HG03066 (cell line): ENCODE measurements around the gene RAD51B.

ENCODE experiments used
- ATAC-seq: cut with Tn5 transposase; IDR thresholded peaks from one replicate; pipeline ENCODE4 v1.9.1; 2021; ENCODE audit warnings: low read depth; ENCODE audit not compliant: unreplicated experiment

Gene RAD51B

DNA sequence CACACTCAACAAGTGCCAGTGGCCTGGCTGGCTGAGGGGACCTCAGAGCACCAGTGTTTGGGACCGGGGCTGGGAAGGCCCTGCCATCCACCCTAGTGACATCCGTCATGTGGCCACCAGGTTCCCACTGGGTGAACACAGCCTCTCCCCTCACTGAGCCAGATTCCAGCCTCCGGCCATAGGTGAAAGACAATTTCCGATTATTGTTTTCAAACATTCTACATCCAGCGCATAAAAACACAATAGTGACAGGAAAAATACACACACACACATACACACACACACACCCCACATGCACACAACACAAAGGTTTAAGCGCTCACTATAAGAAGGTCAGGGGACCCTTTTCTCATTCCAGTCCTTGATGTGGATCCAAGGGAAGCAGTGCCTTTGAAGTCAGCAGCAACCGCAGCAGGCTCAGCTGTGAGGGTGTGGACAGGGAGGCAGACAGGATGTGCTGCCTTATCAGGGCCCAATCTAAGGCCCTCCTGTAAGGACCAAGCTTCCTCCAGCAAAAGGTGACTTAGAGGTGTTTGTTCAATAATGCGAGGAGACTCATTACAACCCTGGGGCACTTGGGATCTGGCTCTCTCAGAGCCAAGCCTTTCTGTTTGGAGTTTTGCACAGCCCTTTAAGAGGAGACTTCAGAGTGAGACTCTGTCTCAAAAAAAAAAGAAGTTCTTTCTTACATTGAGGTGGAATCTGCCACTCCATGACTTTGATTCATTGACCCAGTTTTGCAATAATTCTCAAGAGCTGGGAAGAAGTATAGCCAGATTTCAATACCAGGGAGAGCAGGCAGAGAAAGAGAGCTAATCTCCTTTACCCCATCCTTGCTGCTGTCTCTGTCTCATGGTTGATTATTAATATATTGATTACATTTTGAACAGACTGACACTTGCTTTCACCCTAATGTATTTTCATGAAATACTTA lies 745.5 kb downstream of the RAD51B start:
- no peak for ATAC-seq

DNA sequence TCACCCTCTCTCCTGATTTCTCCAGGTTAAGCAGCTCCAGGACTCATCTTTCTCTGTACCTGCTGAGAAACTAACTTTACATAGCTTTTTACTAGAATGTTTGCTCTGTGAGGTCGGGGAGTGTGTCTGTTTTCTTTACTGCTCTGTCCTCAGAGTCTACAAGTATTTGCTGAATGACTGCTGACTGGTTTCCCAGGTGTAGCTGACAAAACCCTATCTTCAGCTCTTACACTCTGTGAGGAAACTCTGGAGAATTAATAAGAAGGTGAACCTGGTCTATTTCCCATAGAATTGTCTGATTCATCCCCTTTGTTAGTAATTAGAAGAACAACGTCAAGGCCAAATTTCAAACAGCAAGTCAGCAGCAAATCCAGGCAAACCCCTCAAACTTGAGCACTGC lies 746.5 kb downstream of the RAD51B start:
- ATAC-seq, result no peak

DNA sequence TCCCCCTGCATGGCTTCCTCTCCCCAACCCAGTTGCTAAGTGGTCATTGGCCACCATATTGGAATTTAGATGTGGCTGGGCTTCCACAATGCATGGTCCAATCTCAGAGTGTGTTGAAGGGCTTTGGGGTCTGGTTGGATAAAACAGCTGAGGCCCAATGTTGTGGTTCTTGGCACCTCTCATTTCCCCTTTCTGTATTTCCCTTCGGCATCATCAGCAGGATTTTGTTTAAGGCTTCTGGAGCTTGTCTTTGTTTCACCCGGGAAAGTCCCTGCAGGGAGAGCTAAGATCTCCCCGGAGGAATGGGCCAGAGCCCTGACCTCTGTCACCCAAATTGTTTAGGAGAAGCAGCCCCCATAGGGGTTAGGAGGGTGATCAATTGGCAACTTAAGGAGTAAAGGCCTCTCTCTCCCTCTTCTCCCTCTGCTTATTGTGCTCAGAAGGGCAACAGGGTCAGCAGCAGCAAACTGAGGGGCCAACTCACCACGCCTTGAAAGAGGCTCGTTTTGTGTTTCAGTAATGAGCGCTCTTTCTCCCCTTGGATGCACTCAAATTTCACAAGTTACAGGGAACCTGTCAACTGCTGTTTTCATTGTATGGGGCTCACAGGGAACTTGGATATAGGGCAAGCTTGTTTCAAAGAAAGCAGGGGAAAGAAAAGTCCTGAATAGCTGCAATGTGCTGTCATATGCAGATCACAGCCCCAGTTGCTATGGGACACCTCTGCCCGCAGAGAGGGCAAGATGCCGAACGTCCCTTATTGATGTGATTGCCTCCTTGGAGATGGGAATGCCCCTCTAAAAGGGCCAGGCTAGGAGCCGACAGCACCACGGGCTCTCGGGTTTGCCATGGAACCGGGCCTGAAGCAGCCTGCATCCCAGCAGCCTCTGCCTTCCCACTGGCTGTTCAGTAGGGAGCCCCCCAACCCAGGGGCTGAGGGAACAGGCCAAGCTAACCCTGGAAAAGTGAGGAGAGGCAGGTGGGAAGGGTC lies 749.6 kb downstream of the RAD51B start:
- no peak for ATAC-seq

DNA sequence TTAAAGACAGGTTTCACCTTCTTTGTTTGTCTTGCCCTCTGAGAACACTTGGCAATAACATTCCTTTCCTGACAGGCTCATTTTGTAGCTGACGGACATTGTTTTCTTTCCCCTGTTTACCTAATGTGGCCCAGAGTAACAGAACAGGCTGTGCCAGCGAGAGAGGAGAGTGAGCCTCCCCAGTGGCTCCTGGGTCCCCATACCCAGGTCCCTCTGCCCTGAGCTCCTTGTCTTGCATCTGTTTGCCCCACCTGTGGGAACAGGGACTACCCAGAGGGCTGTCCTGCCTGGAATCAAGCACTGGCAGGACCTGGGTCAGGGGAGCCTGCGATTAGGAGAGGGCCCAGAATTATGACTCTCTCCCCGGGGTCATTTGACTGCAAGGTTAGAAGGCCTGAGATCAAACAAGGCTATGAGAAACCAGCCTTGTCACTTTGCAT lies 750.4 kb downstream of the RAD51B start:
- no peak for ATAC-seq

DNA sequence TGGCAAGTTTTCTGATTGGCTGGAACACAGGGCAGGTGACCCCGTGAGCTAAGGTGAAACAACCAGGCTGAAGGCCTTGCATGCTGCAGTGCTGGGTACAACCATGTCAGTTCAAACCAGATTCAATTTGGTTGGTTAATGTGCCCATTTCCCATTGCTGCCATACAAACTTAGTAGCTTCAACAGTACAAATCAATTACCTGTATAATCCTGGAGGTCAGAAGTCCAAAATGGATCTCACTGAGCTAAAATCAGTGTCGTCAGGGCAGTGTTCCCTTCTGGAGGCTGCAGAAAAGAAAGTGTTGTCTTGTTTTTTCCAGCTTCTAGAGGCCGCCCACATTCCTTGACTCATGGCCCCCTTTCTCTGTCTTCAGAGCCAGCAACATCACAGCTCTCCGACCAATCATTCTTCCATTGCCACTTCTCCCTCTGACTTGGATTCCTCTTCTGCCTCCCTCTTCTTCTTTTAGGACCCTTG lies 751.6 kb downstream of the RAD51B start:
- ATAC-seq, result no peak

DNA sequence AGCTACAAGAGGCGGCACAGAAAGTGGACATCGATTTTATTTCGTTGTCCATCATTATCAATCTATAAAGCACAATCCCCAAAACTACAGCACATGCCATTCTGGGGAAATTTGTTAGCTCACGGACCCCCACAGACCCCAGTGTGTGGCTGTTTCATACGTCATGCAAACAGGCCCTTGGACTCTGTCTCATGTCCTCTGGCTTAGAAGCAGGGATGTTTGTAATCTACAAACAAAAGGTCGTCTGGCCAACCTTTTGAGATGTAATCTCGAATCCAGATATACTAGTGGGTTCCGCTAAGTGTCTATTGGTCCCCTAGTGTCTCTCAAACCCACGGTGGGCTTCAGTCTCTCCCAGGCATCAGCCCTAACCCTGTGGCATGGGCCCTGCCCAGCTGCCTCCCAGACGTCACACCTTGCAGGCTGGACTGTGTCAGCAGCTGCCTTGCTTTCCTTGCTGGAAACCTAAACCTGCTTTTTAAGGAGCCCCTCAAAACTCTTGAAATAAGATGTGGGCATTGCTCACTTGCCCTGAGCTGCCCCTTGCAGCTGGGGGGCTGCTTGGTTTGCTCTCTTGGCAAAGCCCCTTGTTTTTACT lies 752.4 kb downstream of the RAD51B start:
- no peak for ATAC-seq

DNA sequence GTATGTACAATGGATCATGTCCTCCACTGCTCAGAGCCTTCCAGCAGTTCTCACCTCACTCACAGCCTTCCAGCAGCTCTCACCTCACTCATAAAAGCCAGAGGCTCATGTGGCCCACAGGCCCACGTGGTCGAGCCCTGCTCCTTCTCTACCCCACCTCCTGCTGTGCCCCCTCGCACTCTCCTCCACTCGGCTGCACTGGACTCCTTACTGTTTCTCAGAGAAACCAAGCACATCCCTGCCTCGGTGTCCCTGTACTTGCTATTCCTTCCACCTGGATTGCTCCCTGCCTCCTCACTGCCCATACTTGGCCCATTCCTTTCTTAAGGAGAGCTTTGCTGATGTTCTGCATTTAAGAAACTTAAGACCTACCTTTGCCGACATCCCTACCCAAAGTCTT lies 753.5 kb downstream of the RAD51B start:
- ATAC-seq, result no peak

DNA sequence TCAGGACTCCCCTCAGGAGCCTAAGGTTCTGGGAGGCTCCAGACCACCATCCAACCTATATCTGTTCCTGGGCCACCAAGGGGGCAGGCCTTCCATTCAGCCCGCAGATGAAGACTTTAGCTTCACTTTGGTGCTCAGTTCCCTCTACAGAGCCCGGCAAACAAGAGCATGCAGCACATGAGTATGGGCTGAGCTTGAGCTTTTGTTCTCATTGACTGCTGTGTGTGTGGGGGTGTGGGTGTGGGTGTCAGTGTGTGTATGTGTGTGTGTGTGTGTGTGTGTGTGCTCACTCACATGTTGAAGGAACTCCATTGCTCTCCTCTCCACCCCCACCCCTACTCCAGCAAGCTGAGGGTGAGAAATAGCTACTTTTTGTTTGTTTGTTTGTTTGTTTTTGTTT lies 754.1 kb downstream of the RAD51B start:
- ATAC-seq, result no peak

DNA sequence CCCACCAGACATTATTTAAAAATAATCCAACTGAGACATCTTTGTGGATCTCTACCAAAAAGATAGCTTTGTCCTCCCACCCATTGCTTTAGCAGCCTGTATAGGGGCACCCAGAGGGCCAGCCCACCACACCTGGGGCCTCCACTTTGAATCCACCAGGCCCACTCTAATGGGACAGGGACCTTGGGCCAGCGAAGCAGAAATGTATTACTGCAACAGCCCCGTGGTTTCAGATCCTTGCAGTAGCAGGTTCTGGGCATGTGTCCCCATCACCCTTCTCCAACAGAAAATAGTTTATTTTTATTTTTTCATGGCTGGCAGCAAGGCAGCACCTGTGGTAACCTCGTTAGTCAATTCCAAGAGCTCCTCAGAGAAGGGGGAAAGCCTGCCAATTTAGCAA lies 754.9 kb downstream of the RAD51B start:
- no peak for ATAC-seq

DNA sequence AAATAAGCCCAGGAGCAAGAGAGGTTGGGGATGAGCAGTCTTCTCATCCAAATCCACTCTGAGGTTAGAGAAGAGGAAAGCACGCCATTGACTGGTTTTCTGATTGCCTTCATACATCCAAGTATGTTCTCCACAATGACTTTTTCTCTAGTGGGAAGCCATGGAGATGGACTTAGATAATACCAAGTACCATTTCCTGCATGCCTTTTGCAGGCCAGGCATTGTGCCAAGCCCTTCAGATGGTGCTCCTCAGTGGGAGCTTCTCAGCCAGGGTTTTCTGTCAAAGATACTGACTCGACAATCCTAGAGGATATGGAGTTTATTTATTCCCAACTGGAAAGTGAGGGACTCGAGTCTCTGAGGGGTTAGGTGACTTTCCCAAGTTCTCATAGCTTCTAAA lies 755.3 kb downstream of the RAD51B start:
- ATAC-seq, result no peak

DNA sequence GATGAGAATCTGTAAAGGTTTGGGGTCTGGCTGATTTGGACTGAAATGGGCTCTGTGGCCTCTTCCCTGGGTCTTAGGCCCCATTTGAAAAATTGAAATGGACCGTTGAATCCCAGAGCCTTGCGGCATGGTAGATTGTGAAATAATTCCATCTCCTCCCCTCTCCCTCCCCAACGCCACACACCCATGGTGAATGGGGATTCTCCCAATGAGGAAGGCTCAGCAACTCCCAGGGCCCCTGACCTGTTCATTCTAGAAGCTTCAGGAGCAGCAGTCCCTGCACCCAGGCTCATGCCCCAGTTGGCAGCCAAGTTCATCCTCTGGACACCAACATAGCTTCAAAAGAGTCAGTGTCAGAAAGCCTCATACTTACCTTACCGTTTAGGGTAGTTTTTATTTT lies 755.8 kb downstream of the RAD51B start:
- no peak for ATAC-seq

DNA sequence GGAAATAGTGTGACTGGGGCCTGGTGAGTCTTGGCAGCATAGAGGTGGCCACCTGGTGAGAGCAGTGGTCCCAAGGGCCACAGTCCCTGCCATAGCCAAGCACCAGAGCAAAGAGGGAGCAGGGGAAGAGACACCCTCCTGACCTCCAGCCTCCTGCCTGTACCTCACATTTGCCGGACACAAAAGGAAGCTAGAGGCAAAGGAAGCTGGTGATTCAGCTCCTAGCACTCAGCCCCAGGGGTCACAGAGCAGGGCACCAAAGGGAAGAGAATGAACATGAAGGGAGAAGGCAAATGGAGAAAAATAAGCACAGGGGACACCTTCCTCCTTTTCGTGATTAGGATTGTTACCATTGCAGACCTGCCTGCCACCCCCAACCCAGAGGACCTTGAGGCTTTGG lies 756.5 kb downstream of the RAD51B start:
- no peak for ATAC-seq

DNA sequence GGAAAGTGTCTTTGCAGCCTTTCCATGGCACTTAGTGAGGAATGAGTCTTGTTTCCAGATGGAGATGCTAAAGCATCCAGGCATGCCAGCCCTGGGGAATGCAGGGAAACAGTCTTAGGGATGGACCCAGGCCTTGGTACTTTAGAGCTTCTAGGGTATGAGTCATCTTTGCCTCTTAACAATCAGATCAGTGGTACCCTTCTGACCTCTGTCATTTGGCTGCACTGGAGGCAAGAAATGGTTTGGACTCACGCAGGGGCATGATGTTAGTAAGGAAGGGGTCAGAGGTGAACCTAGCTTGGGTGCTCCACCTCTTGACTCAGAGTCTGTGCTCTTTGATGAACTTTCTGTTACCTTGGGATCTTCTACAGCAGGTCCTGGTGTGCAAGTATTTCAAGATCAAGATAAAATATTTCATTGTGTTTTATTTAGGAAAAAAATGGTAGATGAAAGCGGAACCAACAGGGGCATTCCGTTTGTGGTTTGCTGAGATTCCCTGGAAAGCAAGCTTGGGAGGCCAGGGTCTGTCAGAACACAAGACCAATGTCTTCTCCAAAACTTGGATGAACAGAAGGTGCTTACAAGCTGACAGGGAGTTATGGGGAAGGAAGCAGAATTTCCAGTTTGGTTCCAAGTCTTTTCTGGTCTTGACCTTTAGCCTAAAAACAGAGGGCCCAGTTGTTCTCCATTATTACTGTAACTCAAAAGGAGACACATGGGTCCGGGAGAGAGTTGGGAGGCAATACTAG lies 757.1 kb downstream of the RAD51B start:
- ATAC-seq, result no peak

DNA sequence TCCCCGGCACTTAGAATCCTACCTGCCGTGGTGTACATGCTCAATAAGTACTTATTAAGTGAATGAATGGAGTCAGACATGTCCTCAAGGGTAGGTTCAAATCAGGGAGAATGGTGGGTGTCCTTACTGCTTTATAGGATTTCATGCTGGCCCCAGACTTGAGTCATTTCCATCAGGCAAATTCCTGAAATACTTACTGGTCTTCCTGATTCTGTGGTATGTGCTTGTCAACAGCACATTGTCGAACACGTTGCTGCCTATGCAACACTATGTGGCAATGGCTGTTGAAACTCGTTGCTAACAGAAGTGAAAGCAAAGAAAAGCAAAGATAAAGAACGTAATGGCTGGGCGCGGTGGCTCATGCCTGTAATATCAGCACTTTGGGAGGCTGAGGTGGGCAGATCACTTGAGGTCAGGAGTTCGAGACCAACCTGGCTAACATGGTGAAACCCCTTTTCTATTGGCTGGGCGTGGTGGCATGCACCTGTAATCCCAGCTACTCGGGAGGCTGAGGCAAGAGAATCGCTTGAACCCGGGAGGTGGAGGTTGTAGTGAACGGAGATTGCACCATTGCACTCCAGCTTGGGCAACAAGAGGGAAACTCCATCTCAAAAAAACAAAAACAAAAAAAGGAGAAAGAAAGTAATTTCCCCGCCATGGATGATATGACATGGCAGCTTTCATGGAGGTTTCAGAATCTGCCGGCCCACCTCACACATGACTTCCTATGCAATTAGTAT lies 758.4 kb downstream of the RAD51B start:
- ATAC-seq, result no peak

DNA sequence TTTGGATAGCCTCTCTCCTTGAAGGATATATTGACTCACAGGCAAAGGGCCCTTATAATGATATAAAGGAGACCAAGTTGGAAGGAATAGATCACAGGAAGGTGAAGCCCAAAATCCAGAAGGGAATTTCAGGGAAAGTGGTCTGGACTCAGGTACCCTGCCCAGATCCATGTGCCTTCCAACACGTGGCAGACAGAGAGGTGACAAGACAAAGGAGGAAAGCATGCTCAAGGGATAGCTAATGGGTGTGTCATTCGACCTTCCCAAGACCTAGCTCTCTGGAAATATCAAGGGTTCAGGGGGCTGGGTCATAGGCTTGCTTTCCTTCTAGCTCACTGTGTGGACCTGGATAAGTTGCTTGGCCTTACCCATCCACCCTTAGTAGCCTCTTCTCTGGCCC lies 759.0 kb downstream of the RAD51B start:
- no peak for ATAC-seq

DNA sequence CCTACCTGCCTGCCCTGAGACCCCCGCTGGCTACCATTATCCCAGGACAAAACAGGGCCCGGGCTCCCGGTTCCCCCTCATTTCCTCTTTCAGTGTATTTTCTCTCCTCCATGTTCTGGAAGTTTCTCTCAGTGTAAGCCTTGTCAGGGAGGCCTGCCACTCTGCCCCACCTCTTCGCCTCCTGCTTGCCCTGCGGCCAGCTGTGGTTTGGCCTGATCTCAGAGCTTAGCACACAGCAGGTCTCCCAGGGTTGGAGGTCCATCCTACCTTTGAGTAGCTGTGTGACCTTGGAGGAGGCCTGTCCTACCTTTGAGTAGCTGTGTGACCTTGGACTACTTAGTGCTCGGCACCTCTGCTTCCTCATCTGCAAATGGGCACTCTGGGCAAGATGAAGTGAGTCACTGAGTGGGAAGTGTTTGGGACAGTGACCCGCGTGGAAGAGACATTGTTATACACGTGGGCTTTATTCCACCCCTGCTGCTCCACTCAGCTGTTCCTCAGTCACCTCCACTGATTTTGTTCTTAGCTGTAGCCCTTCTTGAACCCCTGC lies 760.6 kb downstream of the RAD51B start:
- no peak for ATAC-seq

DNA sequence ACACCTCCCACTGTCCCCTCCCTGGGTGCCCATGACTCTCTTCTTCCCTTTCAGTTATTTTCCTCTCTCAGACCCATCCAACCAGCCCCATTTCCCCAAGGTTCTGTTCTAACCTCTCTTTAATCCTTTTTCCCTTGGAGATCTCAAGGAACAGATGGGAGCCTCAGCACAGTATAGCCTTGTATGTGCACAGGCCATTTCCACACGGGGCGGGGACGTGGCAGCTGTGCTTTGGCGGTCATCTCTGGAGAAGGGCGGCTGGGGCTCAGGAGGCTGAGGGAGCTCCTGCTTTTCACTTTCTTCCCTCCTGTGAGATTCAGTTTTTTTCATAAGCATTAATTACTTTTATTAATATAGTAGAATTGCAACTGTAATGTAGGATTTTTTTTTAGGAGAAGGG lies 761.1 kb downstream of the RAD51B start:
- ATAC-seq, result no peak

DNA sequence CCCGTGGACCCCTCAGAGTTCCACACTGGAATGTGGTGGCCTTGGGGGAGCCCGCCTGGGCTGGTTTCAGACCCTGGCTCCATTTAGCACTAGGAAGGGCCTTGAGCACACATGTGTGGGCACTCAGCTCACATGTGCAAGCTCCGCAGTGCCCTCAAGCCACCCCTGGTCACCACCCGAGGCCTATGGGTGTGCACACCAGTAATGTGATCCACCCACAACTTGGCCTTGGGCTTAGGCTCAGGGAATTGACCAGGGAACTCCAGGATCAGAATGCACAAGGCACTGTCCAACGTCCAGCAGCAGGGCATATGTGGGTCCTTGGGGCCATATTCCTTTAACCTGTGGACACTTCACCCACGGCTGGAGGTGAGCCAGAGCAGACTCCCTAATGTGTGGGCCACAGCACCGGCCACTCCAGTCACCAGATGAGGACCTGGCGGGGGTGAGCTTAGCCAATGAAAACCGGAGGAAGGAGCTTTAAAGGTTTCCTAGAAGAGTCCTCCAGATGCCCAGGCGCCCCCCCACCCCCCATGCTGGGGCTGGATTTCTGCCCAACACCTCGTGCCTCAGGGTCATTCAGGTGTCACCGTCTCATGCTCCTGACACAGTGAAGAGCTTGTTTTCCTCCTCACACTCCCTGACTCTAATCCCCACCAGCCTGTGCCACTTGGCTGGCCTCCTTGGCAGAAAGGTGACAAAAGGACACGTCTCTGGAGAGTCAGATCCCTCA lies 764.1 kb downstream of the RAD51B start:
- ATAC-seq, result no peak
